Stomach (tissue), 19 donors: ENCODE results near the gene NAGPA. TPM values are rescaled to one million over a fixed set of nuclear protein-coding genes. Genes with fewer than 3 reads are reported as not detected.
"Not testable (repeated sequence)": the region's sequence is repeated elsewhere in the genome, so short reads cannot be mapped to it uniquely, and the experiment has no call there.

ENCODE experiments used
- DNase-seq, 2 donors: peaks; one replicate each; pipeline versions ENCODE4 v3.0.0 to v3.0.0-alpha.2; 2013 to 2019
- H3K27ac ChIP-seq, 5 donors: fragments of 200-600 bp in 4 of 5; sonication (generic) in 4 of 5; one replicate each; pipeline ENCODE4 v1.5.1; 2013 to 2019; ENCODE audit warnings: mild to moderate bottlenecking in 1 of 5, moderate library complexity in 1 of 5
- H3K27me3 ChIP-seq, 3 donors: fragments of 200-600 bp; sonication (generic); one replicate each; pipeline ENCODE4 v1.5.1; 2017 to 2019; ENCODE audit warnings: mixed run types in 1 of 3
- H3K36me3 ChIP-seq, 4 donors: fragments of 200-600 bp; sonication (generic); 1 replicate in 3 of 4; 2 replicates in 1 of 4; pipeline ENCODE4 v1.5.1; 2016 to 2019
- H3K4me1 ChIP-seq, 4 donors: fragments of 200-600 bp; sonication (generic); one replicate each; pipeline ENCODE4 v1.5.1; 2016 to 2019
- H3K4me3 ChIP-seq, 4 donors: fragments of 200-600 bp; sonication (generic) in 3 of 4; one replicate each; pipeline ENCODE4 v1.5.1; 2016 to 2019; ENCODE audit warnings: mild to moderate bottlenecking in 1 of 4
- H3K9me3 ChIP-seq, 4 donors: fragments of 200-600 bp; sonication (generic); one replicate each; pipeline ENCODE4 v1.5.1; 2016 to 2019
- EP300 ChIP-seq: sonication (generic); formaldehyde crosslinking; IDR thresholded peaks from one replicate; pipeline ENCODE4 v1.6.1; 2017; ENCODE audit warnings: antibody characterized with exemption
- POLR2A ChIP-seq, 4 donors: fragments of 450-650 bp; IDR thresholded peaks; one replicate each; pipeline ENCODE4 v1.6.1; 2016; ENCODE audit warnings: antibody characterized with exemption in 4 of 4, control low read depth in 2 of 4, mild to moderate bottlenecking in 1 of 4, moderate library complexity in 1 of 4
- POLR2AphosphoS5 ChIP-seq, 3 donors: sonication (generic); formaldehyde crosslinking; IDR thresholded peaks; one replicate each; pipeline ENCODE4 v1.6.1; 2016; ENCODE audit warnings: antibody characterized with exemption in 3 of 3
- WGBS, 5 donors: extraction: QIAGEN DNeasy Blood & Tissue Kit in 3 of 5; methylation state at CpG; one replicate each; pipeline versions ENCODE4 v1.1.5 to v1.1.7; 2013 to 2018; 5-methylcytosine and 5-hydroxymethylcytosine counted together
- intact Hi-C: fragments of 100-400 bp; cut with DNase I; formaldehyde crosslinking; loops from one replicate; pipeline ENCODE4 v1.15.1; 2023; ENCODE audit warnings: low total_unique reads
- long read RNA-seq, 10 donors: transcript quantifications; one replicate each; lab custom pipeline, GENCODE V29; 2026
- polyA plus RNA-seq, 3 donors: library from polyadenylated mRNA; stranded (reverse); fragments of 200-250 nt; gene quantifications; one replicate each; pipeline ENCODE4 v1.2.3, GENCODE V29; 2013
- total RNA-seq, 5 donors: library from RNA; depleted of rRNA; stranded (reverse); fragments of >200 nt; gene quantifications; one replicate each; pipeline versions ENCODE4 v1.1.0 to v1.2.3, GENCODE V29; 2014 to 2016
- TF ChIP-seq, protein P1 (sequence below), 7 experiments: fragments of 450-650 bp in 4 of 7; fragments of 200-600 bp in 3 of 7; sonication (generic) in 3 of 7; IDR thresholded peaks; one replicate each; pipeline ENCODE4 v1.5.1; 2016 to 2019; ENCODE audit warnings: antibody characterized with exemption in 7 of 7, control low read depth in 2 of 7, mild to moderate bottlenecking in 1 of 7
- donor health status: healthy with polysubstance abuse.
- donor health status: Bipolar disorder and iron deficiency.
- donor health status: healthy.

Gene NAGPA, protein sequence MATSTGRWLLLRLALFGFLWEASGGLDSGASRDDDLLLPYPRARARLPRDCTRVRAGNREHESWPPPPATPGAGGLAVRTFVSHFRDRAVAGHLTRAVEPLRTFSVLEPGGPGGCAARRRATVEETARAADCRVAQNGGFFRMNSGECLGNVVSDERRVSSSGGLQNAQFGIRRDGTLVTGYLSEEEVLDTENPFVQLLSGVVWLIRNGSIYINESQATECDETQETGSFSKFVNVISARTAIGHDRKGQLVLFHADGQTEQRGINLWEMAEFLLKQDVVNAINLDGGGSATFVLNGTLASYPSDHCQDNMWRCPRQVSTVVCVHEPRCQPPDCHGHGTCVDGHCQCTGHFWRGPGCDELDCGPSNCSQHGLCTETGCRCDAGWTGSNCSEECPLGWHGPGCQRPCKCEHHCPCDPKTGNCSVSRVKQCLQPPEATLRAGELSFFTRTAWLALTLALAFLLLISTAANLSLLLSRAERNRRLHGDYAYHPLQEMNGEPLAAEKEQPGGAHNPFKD
- total RNA-seq (100 to 1,000 TPM in 2 of 5 donors, 10 to 100 TPM in 3; 19.6 to 139 (median 31.2) TPM), polyA plus RNA-seq (10 to 100 TPM; 10.0 to 19.4 (median 11.8) TPM)
- long read RNA-seq, donor 1, partial matches to known transcripts = 0 of 1 reads
- long read RNA-seq, donor 1, other reads (novel, unspliced or antisense) = 0 of 1 reads
- long read RNA-seq, donor 2, partial matches to known transcripts = 0 of 2 reads
- long read RNA-seq, donor 2, other reads (novel, unspliced or antisense) = 0 of 2 reads
- long read RNA-seq, donor 3, partial matches to known transcripts = 0 of 1 reads
- long read RNA-seq, donor 3, other reads (novel, unspliced or antisense) = 0 of 1 reads
- long read RNA-seq, donor 4 = 0 reads
- long read RNA-seq, donor 5 = 0 reads
- long read RNA-seq, donor 6, partial matches to known transcripts = 0 of 3 reads
- long read RNA-seq, donor 6, other reads (novel, unspliced or antisense) = 0 of 3 reads
- long read RNA-seq, donor 7, partial matches to known transcripts = 0 of 3 reads
- long read RNA-seq, donor 7, other reads (novel, unspliced or antisense) = 0 of 3 reads
- long read RNA-seq, donor 8, partial matches to known transcripts = 0 of 2 reads
- long read RNA-seq, donor 8, other reads (novel, unspliced or antisense) = 0 of 2 reads
- long read RNA-seq, donor 9, partial matches to known transcripts = 0 of 1 reads
- long read RNA-seq, donor 9, other reads (novel, unspliced or antisense) = 0 of 1 reads
- long read RNA-seq, donor 10, partial matches to known transcripts = 0 of 1 reads
- long read RNA-seq, donor 10, other reads (novel, unspliced or antisense) = 0 of 1 reads

DNA sequence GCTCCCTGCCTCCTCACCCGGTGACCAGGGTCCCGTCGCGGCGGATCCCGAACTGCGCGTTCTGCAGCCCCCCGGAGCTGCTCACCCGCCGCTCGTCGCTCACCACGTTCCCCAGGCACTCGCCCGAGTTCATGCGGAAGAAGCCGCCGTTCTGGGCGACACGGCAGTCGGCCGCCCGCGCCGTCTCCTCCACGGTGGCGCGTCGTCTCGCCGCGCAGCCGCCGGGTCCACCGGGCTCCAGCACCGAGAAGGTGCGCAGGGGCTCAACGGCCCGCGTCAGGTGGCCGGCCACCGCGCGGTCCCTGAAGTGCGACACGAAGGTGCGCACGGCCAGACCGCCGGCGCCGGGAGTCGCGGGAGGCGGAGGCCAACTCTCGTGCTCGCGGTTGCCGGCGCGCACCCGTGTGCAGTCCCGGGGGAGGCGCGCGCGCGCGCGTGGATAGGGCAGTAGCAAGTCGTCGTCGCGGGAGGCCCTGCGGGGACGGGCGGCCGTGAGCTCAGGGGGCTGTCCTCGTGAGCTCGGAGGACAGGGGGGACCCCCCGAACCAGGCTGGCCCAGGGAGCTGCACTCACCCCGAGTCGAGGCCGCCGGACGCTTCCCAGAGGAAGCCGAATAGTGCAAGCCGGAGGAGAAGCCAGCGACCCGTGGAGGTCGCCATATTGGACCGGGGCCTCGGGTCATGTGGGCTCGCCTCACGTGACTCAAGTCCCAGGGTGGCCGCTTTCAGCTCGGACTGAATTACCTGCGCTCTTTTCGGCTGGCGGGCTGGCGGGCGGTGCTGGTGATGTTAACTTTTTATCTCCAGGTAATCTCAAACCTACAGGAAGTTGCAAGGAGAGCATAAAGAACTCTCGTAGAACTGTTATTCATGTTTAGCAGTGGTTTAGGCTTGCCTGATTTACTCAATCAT lies at the start of gene NAGPA:
TSS of gene NAGPA (minus strand) at position 680 of the 911 bp plus-strand sequence. CDS start at position 659, 21 bp downstream.
- TF ChIP-seq POLR2AphosphoS5 (IDR thresholded peaks at IDR 0.05) (peak; percentile 68 to 79 (median 73)), EP300 (no peak)
- peak; percentile 93 to 96 for DNase-seq
- H3K27me3 ChIP-seq = no peaks in the 10 kb centered on the region
- WGBS, 5 donors = 0 to 2% (median 0%) methylated on average over 7 to 104 of the region's 104 CpGs
- H3K4me3 ChIP-seq = peak within 1 kb of the TSS; percentile 66 to 98 (median 90)
- H3K4me1 ChIP-seq = peaks cover 25 to 50% (median 46%) of the 10 kb centered on the region in 4 donors
- intact Hi-C loops = no loop called here
- no peaks in the 10 kb centered on the region for H3K9me3 ChIP-seq
- H3K36me3 ChIP-seq = peaks cover 1 to 34% (median 26%) of the 10 kb centered on the region in 4 donors
- H3K27ac ChIP-seq = peak within 1 kb of the TSS; percentile 81 to 88 (median 84)

DNA sequence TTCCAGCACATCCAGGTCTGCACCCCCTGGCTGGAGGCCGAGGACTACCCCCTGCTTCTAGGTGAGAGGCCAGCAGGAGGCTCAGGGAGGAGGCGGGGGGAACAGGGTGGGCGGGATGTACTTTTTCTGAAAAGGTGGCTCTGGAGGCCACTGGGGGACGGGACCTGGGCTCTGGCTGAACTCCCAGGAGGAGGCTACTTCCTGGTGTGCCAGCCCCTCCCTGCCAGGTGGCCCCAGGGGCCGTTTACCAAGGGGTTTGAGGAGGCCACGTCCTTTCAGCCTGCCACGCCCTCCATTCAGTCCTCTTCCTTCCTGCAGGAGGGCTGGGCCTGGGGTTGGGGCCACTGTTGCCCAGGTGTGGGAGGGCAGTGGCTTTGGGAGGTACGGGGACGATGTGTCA lies 47.3 kb upstream of the NAGPA start:
- Histone ChIP-seq H3K4me1 (peaks cover 0 to 13% (median 9%) of the 10 kb centered on the region in 4 donors), H3K36me3 (peaks cover 18 to 97% (median 93%) of the 10 kb centered on the region in 4 donors), H3K27ac (peak overlapping the region; percentile 41 to 79 (median 61)), H3K4me3 (peak overlapping the region in 1 of 4 donors; percentile 16)
- H3K27me3 ChIP-seq, intact Hi-C loops, H3K9me3 ChIP-seq: not testable (repeated sequence)
- DNase-seq = peak; percentile 67 to 77
- WGBS, 5 donors = 24 to 67% (median 48%) methylated on average over 5 to 9 of the region's 9 CpGs

DNA sequence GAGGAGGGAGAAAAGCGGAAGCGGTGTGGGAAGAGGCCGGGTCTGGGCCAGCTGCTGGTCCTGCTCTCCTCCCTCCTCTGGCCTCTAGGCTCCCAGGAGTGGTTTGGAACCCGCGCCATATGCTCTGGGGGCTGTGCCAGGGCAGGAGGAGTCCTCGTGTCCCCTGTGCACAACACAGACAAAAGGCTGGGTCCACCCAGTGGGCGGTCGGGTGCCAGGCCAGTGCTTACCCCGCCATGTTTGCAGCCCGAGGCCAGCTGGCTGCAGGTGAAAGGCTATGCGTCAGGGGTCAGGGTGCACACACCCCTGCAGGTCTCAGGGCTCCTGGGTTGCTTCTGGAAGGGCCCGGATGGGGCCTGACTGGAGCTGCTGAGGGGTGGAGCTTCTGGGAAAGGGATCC lies 46.7 kb upstream of the NAGPA start:
- WGBS, 5 donors = 37 to 68% (median 66%) methylated on average over 12 of the region's 12 CpGs
- DNase-seq = peak in 1 of 2 donors; percentile 44
- peak overlapping the region; percentile 41 to 79 (median 61) for H3K27ac ChIP-seq
- intact Hi-C loops, H3K27me3 ChIP-seq, H3K9me3 ChIP-seq: not testable (repeated sequence)
- peaks cover 23 to 97% (median 93%) of the 10 kb centered on the region in 4 donors for H3K36me3 ChIP-seq
- H3K4me1 ChIP-seq = peaks cover 0 to 13% (median 9%) of the 10 kb centered on the region in 4 donors
- H3K4me3 ChIP-seq = peak overlapping the region in 1 of 4 donors; percentile 16

DNA sequence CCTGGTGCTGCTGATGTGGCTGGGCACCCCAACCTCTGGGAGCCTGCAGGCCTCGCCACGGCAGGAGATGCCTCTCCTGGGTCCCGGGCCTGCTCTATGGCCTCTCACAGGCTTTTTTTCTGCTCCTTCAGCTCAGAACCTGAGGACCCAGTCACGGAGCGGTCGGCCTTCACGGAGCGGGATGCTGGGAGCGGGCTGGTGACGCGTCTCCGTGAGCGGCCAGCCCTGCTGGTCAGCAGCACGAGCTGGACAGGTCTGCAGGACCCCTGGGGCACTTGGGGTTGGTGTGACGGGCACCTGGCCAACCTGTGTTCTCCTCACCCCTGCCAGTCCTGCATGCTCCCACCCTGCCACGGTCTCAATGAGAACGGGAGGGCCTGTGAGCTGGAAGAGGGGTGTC lies 44.9 kb upstream of the NAGPA start:
- DNase-seq = no peak
- Histone ChIP-seq H3K27ac (no peak overlapping the region), H3K4me1 (peaks cover 0 to 14% (median 10%) of the 10 kb centered on the region in 4 donors), H3K9me3 (no peaks in the 10 kb centered on the region), H3K4me3 (no peak overlapping the region), H3K36me3 (peaks cover 28 to 98% (median 93%) of the 10 kb centered on the region in 4 donors), H3K27me3 (no peaks in the 10 kb centered on the region)
- intact Hi-C loops = no loop called here
- WGBS, 5 donors = 89 to 96% (median 91%) methylated on average over 11 to 17 of the region's 17 CpGs
- no peak for TF ChIP-seq POLR2AphosphoS5 (IDR thresholded peaks at IDR 0.05)
- TF ChIP-seq, protein P1, sequence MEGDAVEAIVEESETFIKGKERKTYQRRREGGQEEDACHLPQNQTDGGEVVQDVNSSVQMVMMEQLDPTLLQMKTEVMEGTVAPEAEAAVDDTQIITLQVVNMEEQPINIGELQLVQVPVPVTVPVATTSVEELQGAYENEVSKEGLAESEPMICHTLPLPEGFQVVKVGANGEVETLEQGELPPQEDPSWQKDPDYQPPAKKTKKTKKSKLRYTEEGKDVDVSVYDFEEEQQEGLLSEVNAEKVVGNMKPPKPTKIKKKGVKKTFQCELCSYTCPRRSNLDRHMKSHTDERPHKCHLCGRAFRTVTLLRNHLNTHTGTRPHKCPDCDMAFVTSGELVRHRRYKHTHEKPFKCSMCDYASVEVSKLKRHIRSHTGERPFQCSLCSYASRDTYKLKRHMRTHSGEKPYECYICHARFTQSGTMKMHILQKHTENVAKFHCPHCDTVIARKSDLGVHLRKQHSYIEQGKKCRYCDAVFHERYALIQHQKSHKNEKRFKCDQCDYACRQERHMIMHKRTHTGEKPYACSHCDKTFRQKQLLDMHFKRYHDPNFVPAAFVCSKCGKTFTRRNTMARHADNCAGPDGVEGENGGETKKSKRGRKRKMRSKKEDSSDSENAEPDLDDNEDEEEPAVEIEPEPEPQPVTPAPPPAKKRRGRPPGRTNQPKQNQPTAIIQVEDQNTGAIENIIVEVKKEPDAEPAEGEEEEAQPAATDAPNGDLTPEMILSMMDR (IDR thresholded peaks at IDR 0.05) = no peak

DNA sequence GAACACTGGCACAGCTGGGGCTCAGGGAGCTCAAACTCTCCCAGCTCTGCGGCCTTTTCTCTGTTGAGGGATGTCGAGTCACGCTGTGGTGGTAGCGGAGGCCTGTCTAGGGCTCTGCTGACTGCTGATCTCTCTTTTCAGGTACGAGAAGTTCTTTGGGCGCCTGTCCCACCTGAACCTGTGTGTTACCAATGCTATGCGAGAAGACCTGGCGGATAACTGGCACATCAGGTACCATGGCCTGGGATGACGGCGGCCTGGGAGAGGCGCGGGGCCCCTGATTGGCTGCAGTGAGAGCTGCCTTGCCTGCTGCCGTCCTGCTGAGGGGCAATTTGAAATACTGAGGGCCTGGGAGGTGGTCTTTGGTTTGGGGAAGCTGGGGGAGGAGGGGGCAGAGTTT lies 43.6 kb upstream of the NAGPA start:
- H3K9me3 ChIP-seq = no peaks in the 10 kb centered on the region
- 94 to 98% (median 97%) methylated on average over 12 to 13 of the region's 13 CpGs for WGBS, 5 donors

More for the DNA sequence above, 43.6 kb upstream of the NAGPA start:
- TF ChIP-seq POLR2A (IDR thresholded peaks at IDR 0.05) (no peak), POLR2AphosphoS5 (IDR thresholded peaks at IDR 0.05) (no peak)
- Histone ChIP-seq H3K4me1 (peaks cover 13 to 27% (median 20%) of the 10 kb centered on the region in 4 donors), H3K27ac (no peak overlapping the region), H3K36me3 (peaks cover 23 to 89% (median 82%) of the 10 kb centered on the region in 4 donors), H3K4me3 (no peak overlapping the region), H3K27me3 (no peaks in the 10 kb centered on the region)
- DNase-seq = no peak
- intact Hi-C loops = no loop called here
